CD14-positive monocyte (primary cell): ENCODE data around the gene CHRNB1. TPM values are rescaled to one million over a fixed set of nuclear protein-coding genes. Genes with fewer than 3 reads are reported as not detected.

Experiments
- DNase-seq, 3 donors: peaks; one replicate each; pipeline ENCODE4 v3.0.0-alpha.2; 2011 to 2022
- H2AFZ ChIP-seq: 2 replicates; pipeline ENCODE4 v1.6.0; 2012; ENCODE audit warnings: mild to moderate bottlenecking, low read depth, low read length, inconsistent platforms; ENCODE audit not compliant: insufficient read depth, poor library complexity, severe bottlenecking
- H3K27ac ChIP-seq, 2 donors: 1 replicate in 1 of 2; 2 replicates in 1 of 2; pipeline ENCODE4 v1.5.1; 2012 to 2013; ENCODE audit warnings: low read length in 2 of 2, control low read depth in 1 of 2, inconsistent platforms in 1 of 2, low read depth in 1 of 2, mild to moderate bottlenecking in 1 of 2
- H3K27me3 ChIP-seq, 2 donors: one replicate each; pipeline versions ENCODE4 v1.6.0 to v1.6.1; 2011 to 2013; ENCODE audit warnings: low read length in 2 of 2; ENCODE audit not compliant: control insufficient read depth in 2 of 2, insufficient read depth in 2 of 2
- H3K36me3 ChIP-seq, 2 donors: replicated peaks in 1 of 2; 1 replicate in 1 of 2; 2 replicates in 1 of 2; pipeline versions ENCODE4 v1.5.1 to v1.6.1; 2012 to 2013; ENCODE audit warnings: low read length in 2 of 2, control low read depth in 1 of 2, inconsistent platforms in 1 of 2, mild to moderate bottlenecking in 1 of 2; ENCODE audit not compliant: insufficient read depth in 2 of 2, control insufficient read depth in 1 of 2
- H3K4me1 ChIP-seq, 2 donors: 1 replicate in 1 of 2; 2 replicates in 1 of 2; pipeline versions ENCODE4 v1.5.1 to v1.6.1; 2012 to 2013; ENCODE audit warnings: low read length in 2 of 2, control low read depth in 1 of 2, inconsistent platforms in 1 of 2, mild to moderate bottlenecking in 1 of 2, moderate library complexity in 1 of 2; ENCODE audit not compliant: insufficient read depth in 2 of 2, control insufficient read depth in 1 of 2
- H3K4me2 ChIP-seq: replicated peaks from 2 replicates; pipeline ENCODE3; 2012; ENCODE audit warnings: low read length, moderate library complexity, mild to moderate bottlenecking; ENCODE audit not compliant: poor library complexity, severe bottlenecking; ENCODE audit errors: extremely low read depth
- H3K4me3 ChIP-seq, 3 experiments: fragments of 200-600 bp in 1 of 3; sonication (generic) in 1 of 3; replicated peaks in 1 of 3; 1 replicate in 2 of 3; 2 replicates in 1 of 3; pipeline ENCODE4 v1.5.1; 2011 to 2013; ENCODE audit warnings: low read length in 3 of 3, mild to moderate bottlenecking in 3 of 3, control low read depth in 2 of 3, low read depth in 2 of 3, inconsistent platforms in 1 of 3, moderate library complexity in 1 of 3
- H3K79me2 ChIP-seq: 2 replicates; pipeline ENCODE4 v1.6.0; 2012; ENCODE audit warnings: mild to moderate bottlenecking, control low read depth, inconsistent platforms, low read length, moderate library complexity; ENCODE audit not compliant: insufficient read depth
- H3K9ac ChIP-seq: 2 replicates; pipeline ENCODE4 v1.6.0; 2017; ENCODE audit warnings: low read length, mild to moderate bottlenecking; ENCODE audit not compliant: insufficient read depth, poor library complexity, severe bottlenecking
- H3K9me3 ChIP-seq, 2 donors: replicated peaks in 1 of 2; 1 replicate in 1 of 2; 2 replicates in 1 of 2; pipeline versions ENCODE4 v1.5.1 to v1.6.1; 2012 to 2013; ENCODE audit warnings: low read length in 2 of 2, control low read depth in 1 of 2; ENCODE audit not compliant: control insufficient read depth in 1 of 2, insufficient read depth in 1 of 2
- H4K20me1 ChIP-seq: 2 replicates; pipeline ENCODE4 v1.6.0; 2012; ENCODE audit warnings: mild to moderate bottlenecking, low read length, control low read depth, moderate library complexity; ENCODE audit not compliant: insufficient read depth
- H3K27ac Mint-ChIP-seq, 7 donors: one replicate each; pipeline ENCODE4 v1.8.0; 2020; ENCODE audit warnings: mild to moderate bottlenecking in 7 of 7, mixed read lengths in 7 of 7, moderate library complexity in 6 of 7, inconsistent platforms in 2 of 7
- H3K27me3 Mint-ChIP-seq, 3 donors: one replicate each; pipeline ENCODE4 v1.8.0; 2021 to 2022; ENCODE audit warnings: low read depth in 3 of 3, mild to moderate bottlenecking in 3 of 3, mixed read lengths in 3 of 3, moderate library complexity in 3 of 3, inconsistent platforms in 1 of 3
- H3K36me3 Mint-ChIP-seq, 2 donors: one replicate each; pipeline ENCODE4 v1.8.0; 2020; ENCODE audit warnings: mixed read lengths in 2 of 2, inconsistent platforms in 1 of 2, mild to moderate bottlenecking in 1 of 2
- H3K4me1 Mint-ChIP-seq: one replicate; pipeline ENCODE4 v1.8.0; 2020; ENCODE audit warnings: mild to moderate bottlenecking, mixed read lengths
- H3K4me3 Mint-ChIP-seq, 2 donors: one replicate each; pipeline ENCODE4 v1.8.0; 2020; ENCODE audit warnings: mild to moderate bottlenecking in 2 of 2, mixed read lengths in 2 of 2, moderate library complexity in 1 of 2
- H3K9me3 Mint-ChIP-seq, 7 donors: one replicate each; pipeline ENCODE4 v1.8.0; 2020 to 2022; ENCODE audit warnings: mixed read lengths in 7 of 7, mild to moderate bottlenecking in 6 of 7, moderate library complexity in 6 of 7, inconsistent platforms in 2 of 7
- WGBS: methylation state at CpG from one replicate; pipeline ENCODE4 v1.1.5; 2013; ENCODE audit warnings: missing lambda C conversion rate; ENCODE audit not compliant: insufficient coverage; 5-methylcytosine and 5-hydroxymethylcytosine counted together
- intact Hi-C, 2 donors: fragments of 100-400 bp; cut with micrococcal nuclease; formaldehyde crosslinking; loops; one replicate each; pipeline versions ENCODE4 v1.15.0 to v1.15.1; 2023
- polyA minus RNA-seq: library from RNA; depleted of rRNA, polyadenylated mRNA; stranded (reverse); fragments of >200 nt; gene quantifications from 2 replicates; pipeline ENCODE4 v1.2.3, GENCODE V29; 2012
- polyA plus RNA-seq, 3 donors: library from polyadenylated mRNA; depleted of rRNA in 1 of 3; unstranded in 2 of 3; stranded (reverse) in 1 of 3; fragments of 300-500 nt in 2 of 3; fragments of >200 nt in 1 of 3; fragmentation: Illumina TruSeq in 2 of 3; gene quantifications; 1 replicate in 2 of 3; 2 replicates in 1 of 3; pipeline ENCODE4 v1.2.3, GENCODE V29; 2012 to 2021
- total RNA-seq, 12 experiments: library from RNA in 1 of 12; stranded (reverse) in 1 of 12; fragments of 120-200 nt in 1 of 12; gene quantifications; one replicate each; pipeline ENCODE4 v1.2.4 and lab custom pipeline; 2013 to 2026; ENCODE audit warnings: mixed read lengths in 6 of 12, inconsistent platforms in 1 of 12
- TF ChIP-seq, protein P1 (sequence below): fragments of 200-600 bp; IDR thresholded peaks from one replicate; pipeline ENCODE4 v1.8.0; 2022; ENCODE audit warnings: antibody characterized with exemption, mild to moderate bottlenecking

Gene CHRNB1, protein sequence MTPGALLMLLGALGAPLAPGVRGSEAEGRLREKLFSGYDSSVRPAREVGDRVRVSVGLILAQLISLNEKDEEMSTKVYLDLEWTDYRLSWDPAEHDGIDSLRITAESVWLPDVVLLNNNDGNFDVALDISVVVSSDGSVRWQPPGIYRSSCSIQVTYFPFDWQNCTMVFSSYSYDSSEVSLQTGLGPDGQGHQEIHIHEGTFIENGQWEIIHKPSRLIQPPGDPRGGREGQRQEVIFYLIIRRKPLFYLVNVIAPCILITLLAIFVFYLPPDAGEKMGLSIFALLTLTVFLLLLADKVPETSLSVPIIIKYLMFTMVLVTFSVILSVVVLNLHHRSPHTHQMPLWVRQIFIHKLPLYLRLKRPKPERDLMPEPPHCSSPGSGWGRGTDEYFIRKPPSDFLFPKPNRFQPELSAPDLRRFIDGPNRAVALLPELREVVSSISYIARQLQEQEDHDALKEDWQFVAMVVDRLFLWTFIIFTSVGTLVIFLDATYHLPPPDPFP
- total RNA-seq (2013): 11.8 TPM
- polyA plus RNA-seq: 10 to 100 TPM in 2 of 3 donors, 1 to 10 TPM in 1; 9.3 to 15.7 (median 14.7) TPM
- 6.1 and 12.8 TPM in 2 replicates for polyA minus RNA-seq
- total RNA-seq (lab: John Stamatoyannopoulos, UW): 0.84 to 5.6 (median 2.1) reads per million in 11 experiments

DNA sequence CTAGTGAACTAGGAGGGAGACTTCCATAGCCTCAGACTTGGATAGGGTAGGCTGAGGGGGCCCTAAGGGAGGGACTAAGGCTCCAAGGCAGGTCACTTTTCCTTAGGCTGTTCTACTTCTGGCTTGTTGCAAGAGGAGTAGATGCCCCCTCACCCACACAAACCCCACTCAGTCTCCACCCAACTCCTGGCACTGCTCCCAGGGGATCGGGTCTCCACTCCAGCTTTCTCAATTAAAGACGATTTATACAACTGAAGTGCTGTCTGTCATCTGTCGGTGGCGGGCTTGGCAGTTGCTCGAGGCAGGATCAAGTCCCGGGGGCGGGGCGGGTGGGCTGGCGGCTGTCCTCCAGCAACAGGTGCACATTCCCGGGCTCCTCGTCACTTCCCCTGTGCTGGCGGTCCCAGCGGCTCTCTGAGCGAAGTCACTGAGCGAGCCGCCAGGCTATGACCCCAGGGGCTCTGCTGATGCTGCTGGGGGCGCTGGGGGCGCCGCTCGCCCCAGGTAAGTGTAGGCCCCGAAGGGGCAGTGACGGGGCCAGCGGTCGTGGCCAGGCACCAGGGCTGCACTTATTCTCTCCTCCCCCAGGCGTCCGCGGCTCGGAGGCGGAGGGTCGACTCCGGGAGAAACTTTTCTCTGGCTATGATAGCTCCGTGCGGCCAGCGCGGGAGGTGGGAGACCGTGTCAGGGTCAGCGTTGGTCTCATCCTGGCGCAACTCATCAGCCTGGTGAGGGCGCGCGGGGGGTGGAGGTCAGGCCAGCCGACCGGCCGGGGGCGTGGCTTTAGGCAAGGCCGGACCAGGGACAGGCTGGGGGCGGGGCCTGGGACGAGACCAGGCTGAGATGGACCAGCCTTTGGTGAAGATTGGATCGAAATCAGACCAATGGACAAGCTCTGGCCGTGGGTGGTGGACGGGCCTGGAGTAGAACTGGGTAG, at the start of gene CHRNB1:
TSS of gene CHRNB1 (plus strand) at position 380 of the 937 bp plus-strand sequence. CDS start at position 447, 67 bp downstream.
- Mint-ChIP-seq H3K27me3 (peaks cover 80 to 94% (median 92%) of the 10 kb centered on the region in 3 donors), H3K4me1 (peaks cover 30% of the 10 kb centered on the region), H3K36me3 (peaks cover 10 to 13% of the 10 kb centered on the region in 2 donors), H3K4me3 (peak within 1 kb of the TSS; percentile 78 to 94), H3K9me3 (peaks cover 0 to 20% (median 10%) of the 10 kb centered on the region in 7 donors), H3K27ac (peak within 1 kb of the TSS in 3 of 7 donors; percentile 30 to 66 (median 58))
- Histone ChIP-seq H3K9ac (no peak within 1 kb of the TSS), H3K4me3 (peak within 1 kb of the TSS; percentile 9 to 72 (median 44)), H3K4me2 (peak within 1 kb of the TSS; percentile 80), H3K36me3 (no peaks in the 10 kb centered on the region), H3K9me3 (peaks cover 0 to 15% of the 10 kb centered on the region in 2 donors), H4K20me1 (no peaks in the 10 kb centered on the region), H3K27me3 (peaks cover 43 to 86% of the 10 kb centered on the region in 2 donors), H3K4me1 (peaks cover 25 to 27% of the 10 kb centered on the region in 2 donors), H3K27ac (no peak within 1 kb of the TSS), H2AFZ (peak within 1 kb of the TSS; percentile 76), H3K79me2 (no peaks in the 10 kb centered on the region)
- peak; percentile 66 to 72 (median 68) for DNase-seq
- 2% methylated on average over 50 of the region's 51 CpGs for WGBS
- TF ChIP-seq, protein P1, sequence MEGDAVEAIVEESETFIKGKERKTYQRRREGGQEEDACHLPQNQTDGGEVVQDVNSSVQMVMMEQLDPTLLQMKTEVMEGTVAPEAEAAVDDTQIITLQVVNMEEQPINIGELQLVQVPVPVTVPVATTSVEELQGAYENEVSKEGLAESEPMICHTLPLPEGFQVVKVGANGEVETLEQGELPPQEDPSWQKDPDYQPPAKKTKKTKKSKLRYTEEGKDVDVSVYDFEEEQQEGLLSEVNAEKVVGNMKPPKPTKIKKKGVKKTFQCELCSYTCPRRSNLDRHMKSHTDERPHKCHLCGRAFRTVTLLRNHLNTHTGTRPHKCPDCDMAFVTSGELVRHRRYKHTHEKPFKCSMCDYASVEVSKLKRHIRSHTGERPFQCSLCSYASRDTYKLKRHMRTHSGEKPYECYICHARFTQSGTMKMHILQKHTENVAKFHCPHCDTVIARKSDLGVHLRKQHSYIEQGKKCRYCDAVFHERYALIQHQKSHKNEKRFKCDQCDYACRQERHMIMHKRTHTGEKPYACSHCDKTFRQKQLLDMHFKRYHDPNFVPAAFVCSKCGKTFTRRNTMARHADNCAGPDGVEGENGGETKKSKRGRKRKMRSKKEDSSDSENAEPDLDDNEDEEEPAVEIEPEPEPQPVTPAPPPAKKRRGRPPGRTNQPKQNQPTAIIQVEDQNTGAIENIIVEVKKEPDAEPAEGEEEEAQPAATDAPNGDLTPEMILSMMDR: no peak
- intact Hi-C loops: no loop called here
